NCI-H1092 treated with DMSO at 0.1 percent for 48 hours (cell line): ENCODE results near the gene PIK3CB.
A peak's percentile ranks its signal among the peaks of the same experiment; 100 is the strongest.
"Not testable (repeated sequence)": the region's sequence is repeated elsewhere in the genome, so short reads cannot be mapped to it uniquely, and the experiment has no call there.

Source experiments
- DNase-seq: peaks from one replicate; lab custom pipeline; 2025; lab: John Stamatoyannopoulos, UW

PIK3CB gene

DNA sequence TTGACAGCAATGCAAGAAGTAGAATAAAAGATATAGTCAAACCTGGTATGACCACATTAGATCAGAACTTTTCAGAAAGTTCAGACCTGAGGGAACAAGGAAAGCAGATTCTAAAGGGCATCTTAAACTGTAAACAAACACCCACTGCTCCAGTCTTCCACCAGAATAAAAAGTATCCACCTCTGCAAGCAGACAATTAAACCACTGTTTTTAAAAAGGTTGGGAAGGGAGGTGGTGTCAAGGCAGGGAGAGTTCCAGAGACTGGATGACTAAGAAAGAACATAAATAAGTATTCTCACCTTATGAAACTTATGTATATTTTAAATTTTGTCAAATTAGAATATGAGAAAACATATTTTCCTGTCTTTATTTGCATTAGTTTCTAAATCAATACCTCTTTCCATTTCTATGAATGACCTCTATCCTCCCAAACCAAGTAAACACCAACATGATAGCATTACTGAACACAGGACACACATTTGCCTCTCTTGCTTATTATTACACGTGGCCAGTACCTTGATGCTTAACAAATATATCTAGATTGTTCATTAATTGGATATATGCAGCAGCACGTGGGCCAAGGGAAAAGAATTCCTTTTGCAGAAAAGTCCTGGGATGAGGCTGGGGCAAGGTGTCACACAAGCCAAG lies 31.6 kb downstream of the PIK3CB start:
- DNase-seq, result no peak

DNA sequence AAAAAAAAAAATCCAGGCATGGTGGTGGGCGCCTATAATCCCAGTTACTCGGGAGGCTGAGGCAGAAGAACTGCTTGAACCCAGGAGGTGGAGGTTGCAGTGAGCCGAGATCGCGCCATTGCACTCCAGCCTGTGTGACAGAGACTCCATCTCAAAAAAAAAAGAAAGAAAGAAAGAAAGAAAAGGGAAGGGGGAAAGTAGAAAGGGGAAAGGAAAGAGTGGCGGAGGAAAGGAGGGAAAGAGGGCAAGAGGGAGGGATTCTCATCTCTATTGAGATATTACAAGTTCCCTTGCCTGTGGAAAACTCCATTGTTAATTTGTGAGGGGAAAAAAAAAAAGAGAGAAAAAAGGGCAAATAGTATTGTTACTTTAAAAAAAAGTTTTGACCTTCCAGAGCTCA lies 32.5 kb downstream of the PIK3CB start:
- DNase-seq, result not testable (repeated sequence)

DNA sequence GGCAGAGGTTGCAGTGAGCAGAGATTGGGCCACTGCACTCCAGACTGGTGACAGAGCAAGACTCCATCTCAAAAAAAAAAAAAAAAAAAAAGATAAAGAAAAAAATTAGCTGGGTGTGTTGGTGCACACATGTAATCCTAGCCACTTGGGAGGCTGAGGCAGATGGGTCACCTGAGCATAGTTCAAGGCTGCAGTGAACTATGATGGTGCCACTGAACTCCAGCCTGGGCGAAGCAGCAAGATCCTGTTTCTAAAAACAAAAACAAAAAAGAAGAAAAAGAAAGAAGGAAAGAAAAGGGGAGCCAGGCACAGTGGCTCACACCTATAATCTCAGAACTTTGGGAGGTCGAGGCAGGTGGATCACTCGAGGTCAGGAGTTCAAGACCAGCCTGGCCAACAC lies 32.9 kb downstream of the PIK3CB start:
- DNase-seq, result no peak

DNA sequence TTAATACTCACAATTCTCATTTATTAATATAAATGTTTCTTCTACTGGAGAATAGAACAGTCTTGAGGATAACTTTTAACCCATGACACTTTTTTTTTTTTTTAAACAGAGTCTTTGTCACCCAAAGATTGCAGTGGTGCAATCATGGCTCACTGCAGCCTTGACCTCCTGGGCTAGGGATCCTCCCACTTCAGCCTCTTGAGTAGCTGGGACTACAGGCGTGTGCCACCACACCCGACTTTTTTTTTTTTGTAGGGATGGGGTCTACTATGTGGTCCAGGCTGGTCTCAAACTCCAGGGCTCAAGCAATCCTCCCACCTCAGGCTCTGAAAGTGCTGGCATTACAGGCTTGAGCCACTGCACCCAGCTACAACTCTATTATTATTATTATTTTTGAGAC lies 34.5 kb downstream of the PIK3CB start:
- no peak for DNase-seq

DNA sequence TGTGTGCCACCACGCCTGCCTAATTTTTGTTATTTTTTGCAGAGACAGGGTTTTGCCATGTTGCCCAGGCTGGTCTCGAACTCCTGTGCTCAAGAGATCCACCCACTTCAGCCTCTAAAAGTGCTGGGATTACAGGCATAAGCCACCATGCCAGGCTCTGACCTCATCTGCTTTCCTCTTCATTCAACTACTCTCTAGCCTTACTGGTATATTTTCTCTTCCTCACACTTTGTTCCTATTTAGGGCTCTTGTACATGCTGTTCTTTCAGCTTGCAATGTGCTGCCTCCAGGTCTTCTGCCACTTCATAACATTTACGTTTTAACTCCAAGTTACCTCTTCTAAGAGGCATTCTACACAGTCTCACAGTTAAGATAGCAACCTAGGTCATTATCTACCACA lies 34.9 kb downstream of the PIK3CB start:
- no peak for DNase-seq

DNA sequence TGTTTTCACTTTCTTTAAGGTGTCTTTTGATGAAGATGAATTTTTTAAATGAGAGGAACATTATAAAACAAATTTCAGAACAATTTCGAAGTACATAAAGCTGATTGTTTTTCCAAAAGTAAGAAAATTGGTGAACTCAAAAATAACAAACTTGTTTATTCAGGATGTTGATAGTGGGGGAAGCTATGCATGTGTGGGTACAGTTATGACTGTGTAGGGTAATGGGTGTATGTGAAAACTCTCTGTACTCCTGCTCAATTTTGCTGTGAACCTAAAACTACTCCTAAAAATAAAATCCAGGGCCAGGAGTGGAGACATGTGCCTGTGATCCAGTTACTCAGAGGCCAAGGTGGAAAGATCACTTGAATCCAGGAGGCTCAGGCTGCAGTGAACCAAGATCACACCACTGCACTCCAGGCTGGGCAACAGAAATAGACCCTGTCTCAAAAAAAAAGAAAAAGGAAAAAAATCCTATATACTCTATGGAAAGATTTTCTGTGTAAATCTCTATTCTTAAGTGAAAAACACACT lies 37.2 kb downstream of the PIK3CB start:
- no peak for DNase-seq

DNA sequence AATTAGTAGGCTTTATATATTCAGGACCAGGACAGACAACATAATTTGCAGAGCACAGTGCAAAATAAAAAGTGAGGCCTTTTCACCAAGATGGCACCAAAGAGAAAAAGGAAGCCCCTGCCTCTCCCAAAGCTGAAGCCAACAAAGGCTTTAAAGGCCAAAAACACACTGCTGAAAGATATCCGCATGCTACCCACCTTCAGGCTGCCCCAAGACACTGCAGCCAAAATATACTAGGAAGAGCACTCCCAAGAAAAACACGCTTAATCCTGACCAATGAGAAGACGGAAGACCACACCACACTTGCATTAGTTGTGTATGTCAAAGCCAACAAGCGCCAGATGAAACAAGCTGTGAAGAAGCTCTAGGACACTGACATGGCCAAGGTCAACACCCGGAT lies 38.0 kb downstream of the PIK3CB start:
- DNase-seq, result no peak

DNA sequence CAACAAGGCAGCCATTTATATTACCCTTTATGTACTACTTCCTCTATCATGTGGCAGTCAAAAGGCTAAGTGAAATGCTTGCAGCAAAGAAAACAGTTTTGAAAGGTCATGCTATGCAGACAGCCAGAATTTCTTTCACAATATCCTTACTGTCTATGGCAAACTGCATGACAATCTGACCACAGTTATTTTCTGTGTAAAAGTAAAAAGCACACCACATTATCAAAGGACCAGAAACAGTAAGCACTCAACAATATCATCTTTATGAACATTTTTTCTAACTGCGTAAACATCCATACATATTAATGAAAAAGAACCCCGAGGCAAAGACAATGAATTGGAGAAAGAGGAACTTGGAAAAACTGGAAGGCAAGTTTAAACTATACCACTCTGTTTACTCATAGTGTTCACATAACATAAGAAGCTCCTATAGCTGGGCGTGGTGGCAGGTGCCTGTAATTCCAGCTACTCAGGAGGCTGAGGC lies 47.9 kb downstream of the PIK3CB start:
- no peak for DNase-seq

DNA sequence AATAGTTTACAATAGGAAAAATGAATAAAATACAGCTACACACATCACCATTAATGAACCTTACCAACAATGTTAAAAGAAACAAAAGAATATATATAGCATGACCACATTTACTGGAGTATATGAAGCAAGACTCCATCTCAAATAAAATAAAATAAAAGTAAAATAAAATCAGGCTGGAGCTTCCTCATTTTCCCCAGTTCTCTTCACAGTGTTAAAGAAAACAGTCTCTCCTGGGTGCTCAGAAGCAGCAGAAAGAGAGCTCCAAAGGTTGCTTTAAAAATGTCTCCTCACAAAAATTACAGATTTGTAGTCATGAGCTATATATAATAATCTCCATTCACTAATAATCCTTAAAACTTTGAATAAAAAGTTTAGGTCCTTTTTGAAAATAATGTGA lies 48.8 kb downstream of the PIK3CB start:
- DNase-seq, result no peak

DNA sequence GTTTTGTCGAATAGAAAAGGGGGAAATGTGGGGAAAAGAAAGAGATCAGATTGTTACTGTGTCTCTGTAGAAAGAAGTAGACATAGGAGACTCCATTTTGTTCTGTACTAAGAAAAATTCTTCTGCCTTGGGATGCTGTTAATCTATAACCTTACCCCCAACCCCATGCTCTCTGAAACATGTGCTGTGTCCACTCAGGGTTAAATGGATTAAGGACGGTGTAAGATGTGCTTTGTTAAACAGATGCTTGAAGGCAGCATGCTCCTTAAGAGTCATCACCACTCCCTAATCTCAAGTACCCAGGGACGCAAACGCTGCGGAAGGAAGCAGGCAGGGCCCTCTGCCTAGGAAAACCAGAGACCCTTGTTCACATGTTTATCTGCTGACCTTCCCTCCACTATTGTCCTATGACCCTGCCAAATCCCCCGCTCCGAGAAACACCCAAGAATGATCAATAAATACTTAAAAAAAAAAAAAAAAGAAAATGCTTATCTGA lies 49.3 kb downstream of the PIK3CB start:
- not testable (repeated sequence) for DNase-seq

DNA sequence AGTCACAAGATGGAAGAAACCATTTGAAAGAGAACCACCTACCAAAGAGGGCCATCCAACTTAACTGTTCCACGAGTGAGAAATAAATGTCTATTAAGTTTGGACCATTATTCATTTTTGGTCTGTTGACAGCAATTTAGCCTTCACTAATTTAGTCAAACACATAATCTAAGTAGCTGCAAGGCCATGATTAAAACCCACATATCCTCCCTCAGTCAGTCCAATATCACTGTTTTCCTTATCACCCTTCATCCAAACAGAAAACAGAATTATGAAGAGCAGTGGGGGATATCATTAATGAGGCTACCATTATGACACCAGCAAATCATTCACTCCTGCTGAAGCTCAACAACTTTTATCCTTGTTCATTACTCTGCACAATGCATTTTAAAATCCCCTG lies 52.0 kb downstream of the PIK3CB start:
- no peak for DNase-seq

DNA sequence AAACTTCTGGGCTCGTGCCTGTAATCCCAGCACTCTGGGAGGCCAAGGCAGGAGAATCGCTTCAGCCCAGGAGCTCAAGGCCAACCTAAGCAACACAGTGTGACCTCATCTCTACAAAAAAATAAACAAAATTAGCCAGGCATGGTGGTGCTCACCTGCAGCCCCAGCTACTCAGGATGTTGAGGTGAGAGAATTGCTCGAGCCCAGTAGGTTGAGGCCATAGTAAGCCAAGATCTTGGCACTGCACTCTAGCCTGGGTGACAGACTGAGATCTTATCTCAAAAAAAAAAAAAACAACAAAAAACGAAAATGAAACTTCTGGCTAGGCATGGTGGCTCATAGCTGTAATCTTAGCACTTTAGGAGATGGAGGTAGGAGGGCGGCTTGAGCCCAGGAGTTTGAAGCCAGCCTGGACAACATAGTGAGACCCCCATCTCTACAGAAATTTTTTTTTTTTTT lies 53.7 kb downstream of the PIK3CB start:
- DNase-seq, result no peak

DNA sequence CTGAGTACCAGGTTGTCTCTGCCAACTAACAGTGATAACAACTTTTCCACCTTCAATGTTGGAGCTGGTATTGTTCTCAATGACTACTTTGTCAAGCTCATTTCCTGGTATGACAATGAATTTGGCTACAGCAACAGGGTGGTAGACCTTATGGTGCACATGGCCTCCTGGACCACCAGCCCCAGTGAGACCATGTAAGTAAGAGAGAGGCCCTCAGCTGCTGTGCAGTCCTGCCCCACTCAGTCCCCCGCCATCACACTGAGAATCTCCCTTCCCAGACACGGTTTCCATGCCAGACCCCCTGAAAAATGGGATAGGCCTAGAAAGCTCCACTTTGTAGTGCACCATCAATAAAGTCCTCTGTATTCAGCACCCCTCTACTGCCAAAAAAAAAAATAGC lies 56.1 kb downstream of the PIK3CB start:
- no peak for DNase-seq

DNA sequence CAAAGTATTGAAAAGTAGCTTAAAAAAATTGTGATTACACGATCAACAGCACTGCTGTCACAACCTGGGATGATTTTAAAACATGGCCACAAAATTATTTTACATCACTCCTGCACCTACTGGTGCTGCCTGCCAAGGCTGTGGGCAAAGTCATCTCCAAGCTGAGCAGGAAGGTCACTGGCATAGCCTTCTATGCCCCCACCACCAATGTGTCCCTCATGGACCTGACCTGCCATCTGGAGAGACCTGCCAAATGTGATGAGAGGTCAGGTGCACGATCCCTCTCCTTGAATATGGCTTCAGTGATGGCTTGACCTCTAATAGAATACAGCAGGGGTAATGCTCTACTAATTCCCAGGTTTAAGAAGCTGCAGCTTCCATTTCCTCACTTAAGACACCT lies 57.8 kb downstream of the PIK3CB start:
- DNase-seq, result no peak

DNA sequence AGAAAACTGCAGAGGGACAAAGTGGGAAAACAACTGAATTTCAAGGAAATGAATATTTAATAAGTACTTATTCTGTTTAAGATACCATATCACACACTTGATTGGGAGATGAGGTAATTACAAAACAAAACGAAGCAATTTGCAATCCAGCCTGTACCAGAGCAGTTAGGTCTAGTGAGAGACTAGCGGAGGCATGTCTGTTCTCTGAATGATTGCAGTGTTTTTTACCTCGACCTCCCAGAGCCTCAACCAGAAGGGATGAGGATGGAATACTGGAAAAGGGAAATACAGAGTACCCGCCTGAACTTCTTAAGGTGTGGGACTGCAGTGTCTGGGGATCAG lies 59.5 kb downstream of the PIK3CB start:
- peak; percentile 42 for DNase-seq

DNA sequence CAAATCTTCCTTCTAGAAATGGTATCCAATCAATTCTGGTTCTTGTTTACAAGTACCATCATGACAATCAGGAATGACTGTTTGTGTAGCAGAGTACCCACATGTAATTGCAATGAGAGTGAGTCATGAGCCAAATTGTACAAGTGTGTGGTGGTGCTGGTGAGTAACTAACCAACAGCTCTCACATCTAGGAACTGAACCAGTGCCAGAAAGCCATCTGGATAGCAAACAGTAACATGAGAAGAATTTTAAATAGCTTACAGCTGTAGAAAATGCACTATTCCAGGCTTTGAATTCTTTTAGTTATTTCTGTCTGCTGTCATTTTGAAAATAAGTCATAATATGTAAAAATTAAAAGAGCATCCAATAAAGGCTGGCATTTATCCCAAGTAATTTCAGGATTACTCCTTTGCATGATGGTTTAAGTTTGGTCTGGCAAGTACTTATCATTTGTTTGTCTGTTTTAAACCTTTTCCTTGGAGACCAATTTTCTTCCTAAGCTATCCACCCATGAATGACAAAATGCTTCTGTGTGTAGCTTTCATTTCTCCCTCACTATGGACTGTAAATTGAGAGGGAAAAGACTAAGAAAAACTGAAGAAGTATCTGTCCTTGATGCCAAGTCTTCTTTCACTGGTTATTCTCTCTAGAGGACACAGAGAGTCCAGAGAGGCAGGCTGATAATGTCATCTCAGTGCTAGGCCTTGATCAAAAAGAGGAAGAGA lies 60.0 kb downstream of the PIK3CB start:
- DNase-seq, result peak; percentile 96

DNA sequence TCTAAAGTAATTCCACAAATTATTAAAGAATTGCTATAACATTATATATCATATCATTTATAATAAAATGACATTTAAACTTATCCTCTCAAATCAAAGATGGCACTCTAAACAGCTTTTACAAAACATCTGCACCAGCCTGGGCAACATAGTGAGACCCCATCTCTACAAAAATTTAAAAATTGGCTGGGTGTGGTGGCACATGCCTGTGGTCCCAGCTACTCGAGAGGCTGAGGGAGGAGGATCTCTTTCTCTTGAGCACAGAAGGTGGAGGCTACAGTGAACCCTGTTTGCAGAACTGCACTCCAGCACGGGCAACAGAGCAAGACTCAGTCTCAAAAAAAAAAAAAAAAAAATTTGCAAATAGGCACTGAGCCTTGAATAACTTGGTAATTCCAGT lies 63.1 kb downstream of the PIK3CB start:
- no peak for DNase-seq

DNA sequence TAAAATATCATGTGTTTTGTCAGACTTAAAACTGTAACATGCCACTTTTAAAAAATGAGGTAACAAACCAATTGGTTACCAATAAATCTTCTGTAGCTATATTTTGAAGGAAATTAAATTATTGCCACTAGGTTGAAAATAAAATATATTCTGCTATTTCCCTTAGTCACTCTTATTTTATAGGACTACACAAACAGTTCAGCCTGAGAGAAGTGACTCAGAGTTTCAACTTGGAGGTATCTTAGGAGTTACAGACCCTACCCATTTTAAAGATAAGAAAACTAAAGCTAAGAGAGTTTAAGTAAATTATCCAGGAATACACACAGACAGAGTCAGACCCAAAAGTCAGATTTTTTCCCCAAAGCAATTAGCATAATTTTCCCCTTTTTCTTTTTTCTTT lies 65.1 kb downstream of the PIK3CB start:
- DNase-seq, result no peak

DNA sequence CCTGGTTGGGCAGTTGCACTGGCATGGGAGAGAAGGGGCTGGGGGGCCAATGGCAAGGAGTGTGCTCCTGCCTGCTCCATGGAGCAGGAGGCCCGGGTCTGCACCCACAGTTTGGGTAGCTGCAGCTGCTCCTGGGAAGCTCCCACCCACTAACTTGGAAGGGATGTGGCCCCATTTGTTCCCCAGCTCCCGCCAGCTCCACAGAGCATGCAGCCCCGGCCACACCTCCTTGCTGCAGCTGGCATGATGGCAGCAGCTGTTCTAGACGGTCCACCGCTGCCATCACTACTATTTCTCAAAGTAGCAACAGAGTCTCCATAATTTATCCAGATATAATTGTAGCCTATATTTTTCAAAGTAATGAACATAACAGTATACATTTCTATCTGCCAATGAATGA lies 65.8 kb downstream of the PIK3CB start:
- DNase-seq, result no peak

DNA sequence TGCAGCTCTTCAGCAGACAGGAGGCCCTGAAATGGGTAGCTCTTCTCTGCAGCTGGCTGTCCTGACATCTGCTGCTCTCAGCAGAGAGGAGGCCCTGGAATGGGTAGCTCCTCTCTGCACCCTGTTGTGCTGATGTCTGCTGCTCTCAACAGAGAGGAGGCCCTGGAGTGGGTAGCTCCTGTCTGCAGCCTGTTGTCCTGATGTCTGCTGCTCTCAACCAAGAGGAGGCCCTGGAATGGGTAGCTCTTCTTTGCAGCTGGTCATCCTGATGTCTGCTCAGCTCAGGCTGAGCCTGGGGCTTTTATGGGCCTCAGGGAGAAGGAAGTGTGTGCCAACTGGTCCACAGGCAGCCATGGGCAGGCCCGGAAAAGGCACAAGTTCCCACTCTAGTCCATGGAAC lies 66.6 kb downstream of the PIK3CB start:
- DNase-seq, result no peak

DNA sequence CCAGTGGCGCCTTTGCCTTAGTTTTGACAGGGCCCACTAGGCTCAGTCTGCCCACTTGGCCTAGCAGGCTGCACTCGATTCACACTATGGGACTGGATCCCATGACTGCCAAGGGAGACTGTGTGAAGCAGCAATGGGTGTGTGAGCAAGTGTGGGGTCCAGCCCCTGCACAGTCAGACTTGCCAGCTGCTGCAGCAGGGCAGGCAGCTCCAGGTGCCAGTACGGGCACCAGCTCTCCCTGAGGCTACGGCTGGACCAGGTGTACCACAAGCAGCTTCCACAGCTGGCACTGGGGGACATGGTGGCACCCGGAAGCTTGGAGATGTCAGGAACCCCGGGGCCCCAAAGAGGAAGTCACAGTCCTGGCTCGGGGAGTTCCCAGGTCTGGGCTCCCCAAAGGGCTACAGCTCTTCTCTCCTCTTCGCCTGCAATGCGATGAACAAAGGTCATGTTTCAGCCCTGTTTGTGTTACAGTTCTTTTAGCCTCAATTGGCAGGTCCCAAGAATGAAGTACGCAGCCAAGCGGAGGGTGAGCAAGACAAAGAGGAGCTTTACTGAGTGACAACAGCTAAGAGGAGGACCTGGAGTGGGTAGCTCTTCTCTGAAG lies 67.1 kb downstream of the PIK3CB start:
- no peak for DNase-seq

DNA sequence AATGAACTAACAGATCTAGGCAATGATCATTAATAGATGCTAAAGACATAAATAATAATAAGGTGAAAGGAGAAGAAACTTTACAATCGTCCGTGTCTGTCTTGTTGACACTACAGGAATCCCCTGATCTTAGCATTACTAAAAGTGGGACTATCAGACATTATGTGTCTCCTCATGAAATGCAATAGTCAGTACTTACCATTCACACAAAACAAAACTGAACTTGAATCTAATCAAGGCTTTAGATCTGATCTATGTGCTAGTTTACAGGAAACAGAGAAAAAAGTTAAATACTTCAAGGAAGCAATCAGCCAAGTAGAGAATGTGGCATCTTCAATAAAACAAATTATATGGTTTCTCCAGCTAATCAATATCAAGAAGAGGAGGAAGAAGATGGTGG lies 73.7 kb downstream of the PIK3CB start:
- no peak for DNase-seq

DNA sequence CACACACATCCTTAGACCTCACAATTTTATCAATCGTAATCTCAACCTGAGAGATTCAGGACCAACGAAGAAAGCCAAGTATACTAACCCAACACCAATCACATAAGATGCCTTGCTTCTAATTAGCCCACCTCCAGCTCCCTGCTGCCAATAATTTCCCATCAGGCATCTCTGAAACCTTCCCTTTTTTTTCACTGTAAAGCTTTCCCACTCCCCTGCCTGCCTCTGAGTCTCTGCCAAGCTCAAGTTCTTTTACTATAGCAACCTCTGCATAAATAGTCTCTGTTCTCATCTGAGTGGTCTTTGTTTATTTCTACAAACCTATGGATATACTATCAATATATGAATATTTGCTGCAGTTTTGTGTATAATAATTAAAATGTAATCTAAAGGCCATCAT lies 86.5 kb downstream of the PIK3CB start:
- peak; percentile 21 for DNase-seq
